HG03025 (cell line): Measurements from ENCODE around the gene EPAS1.

ENCODE experiments used
- ATAC-seq: cut with Tn5 transposase; IDR thresholded peaks from one replicate; pipeline ENCODE4 v1.9.1; 2021; ENCODE audit warnings: mild to moderate bottlenecking, moderate library complexity; ENCODE audit not compliant: unreplicated experiment, low FRiP score

The EPAS1 gene

DNA sequence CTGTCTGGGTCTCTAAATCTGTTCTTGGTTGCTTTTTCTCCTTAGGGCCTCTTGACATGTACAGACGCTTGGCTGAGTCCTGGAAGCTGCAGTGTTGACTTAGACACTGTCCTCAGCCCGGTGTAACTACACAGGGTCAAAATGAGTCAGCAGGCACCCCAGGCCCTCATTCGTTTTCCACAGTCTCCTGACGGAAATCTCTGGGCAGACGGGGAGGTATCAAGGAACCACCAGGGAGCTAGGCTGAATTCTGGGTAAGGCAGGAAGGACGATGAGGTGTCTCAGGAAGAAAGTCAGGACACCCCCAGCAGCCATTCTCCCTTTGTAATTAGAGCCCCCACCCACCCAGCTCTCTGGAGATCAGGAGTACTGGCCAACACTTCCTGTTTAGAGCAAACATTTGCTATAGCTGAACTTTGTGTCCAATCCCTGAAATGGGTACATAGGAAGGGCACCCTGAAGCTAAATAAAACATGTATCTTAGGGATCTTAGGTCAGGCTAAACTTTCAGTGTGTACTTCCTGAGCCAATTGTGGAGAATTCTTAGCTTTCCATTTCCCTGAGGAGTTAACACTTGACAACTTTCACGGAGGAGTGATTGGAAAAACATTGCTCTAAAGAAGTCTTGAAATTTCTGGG, 23.9 kb upstream of the EPAS1 start:
- ATAC-seq: no peak

- ATAC-seq: no peak
Observed at GRCh38 chr2:46273919-46274318, 23.3 kb upstream of the EPAS1 start.

- ATAC-seq: no peak
Observed at GRCh38 chr2:46274586-46274985, 22.6 kb upstream of the EPAS1 start.

GRCh38 chr2:46275995-46276394, 21.2 kb upstream of the EPAS1 start:
- no peak for ATAC-seq

DNA sequence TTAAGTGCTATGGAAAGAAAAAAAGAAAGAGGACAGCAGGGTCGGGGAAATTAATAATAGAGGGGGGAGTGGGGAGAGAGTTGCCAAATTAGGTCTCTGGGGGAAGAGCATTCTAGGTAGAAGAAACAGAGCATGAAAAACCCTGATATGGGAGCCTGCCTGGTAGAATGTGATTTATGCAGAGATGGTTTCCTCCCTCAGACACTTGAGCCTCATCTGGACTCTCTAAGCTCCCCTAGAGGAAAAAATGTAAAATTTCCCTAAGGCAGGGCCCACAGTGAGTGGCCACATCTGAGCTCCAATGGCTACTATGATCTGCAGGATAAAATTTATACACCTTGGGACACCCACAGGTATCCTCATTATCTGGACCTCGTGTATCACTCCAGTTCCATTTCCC, 20.6 kb upstream of the EPAS1 start:
- no peak for ATAC-seq

DNA sequence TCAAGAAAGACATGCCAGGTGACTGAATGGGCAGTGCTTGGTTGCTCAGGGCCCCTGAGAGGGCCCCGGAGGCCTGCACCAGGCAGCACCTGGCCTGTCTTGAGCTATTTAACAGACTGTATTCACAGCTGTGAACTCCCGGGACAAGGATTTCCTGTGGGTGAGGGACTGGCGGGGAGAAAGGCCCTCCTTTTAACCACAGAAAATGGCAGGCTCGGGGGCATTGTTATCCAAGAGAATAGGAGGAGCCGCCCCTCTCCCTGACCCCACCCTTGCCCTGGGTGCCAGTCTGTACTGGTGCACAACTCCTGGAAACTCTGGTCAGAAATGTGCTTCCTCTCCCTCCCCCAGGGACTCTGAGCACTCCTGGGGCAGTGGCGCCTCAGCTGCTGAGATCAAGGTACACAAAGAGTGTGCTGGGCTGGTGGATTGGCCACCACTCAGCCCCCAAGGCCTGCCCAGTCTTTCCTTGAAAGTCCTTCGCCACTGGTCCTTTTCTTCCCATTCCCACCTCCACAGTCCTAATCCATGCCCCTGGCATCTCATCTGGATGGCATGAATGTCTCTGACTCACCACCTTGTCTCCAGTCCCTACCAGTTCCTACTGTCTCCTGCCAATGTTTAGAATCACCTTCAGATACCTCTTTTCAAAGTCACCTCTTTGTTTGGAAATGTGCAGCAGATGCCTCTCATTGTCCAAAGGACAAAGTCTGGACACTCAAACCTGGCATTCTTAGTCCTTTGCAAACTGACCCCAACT, 19.6 kb upstream of the EPAS1 start:
- ATAC-seq: no peak

GRCh38 chr2:46278952-46279351, 18.3 kb upstream of the EPAS1 start:
- ATAC-seq: no peak

GRCh38 chr2:46281939-46282338, 15.3 kb upstream of the EPAS1 start:
- ATAC-seq: no peak

GRCh38 chr2:46283693-46284092, 13.5 kb upstream of the EPAS1 start:
- no peak for ATAC-seq

- no peak for ATAC-seq
Observed at GRCh38 chr2:46284260-46284659, 12.9 kb upstream of the EPAS1 start.

- ATAC-seq: no peak
Observed at GRCh38 chr2:46284796-46285195, 12.4 kb upstream of the EPAS1 start.

- no peak for ATAC-seq
Observed at GRCh38 chr2:46286715-46287114, 10.5 kb upstream of the EPAS1 start.

GRCh38 chr2:46290078-46290477, 7.1 kb upstream of the EPAS1 start:
- no peak for ATAC-seq

DNA sequence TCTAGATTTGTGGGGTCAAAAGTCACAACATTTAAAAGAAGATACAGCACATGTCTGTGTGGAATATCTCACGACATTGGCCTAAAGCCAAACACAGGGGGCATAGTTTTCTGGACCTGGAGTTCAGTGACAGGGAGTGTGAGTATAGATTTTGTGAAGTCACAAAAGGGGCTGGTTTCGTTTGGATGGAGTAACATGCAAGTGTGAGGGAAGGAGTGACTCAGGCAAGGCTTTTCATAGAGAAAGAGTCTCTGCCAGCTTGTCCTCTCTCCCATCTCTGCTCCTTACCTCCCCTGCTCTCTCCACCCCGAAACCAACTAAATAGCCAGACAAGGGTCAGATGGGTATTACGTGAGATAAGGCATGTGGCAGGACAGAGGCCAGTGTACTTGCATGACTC, 3.7 kb upstream of the EPAS1 start:
- ATAC-seq: no peak

DNA sequence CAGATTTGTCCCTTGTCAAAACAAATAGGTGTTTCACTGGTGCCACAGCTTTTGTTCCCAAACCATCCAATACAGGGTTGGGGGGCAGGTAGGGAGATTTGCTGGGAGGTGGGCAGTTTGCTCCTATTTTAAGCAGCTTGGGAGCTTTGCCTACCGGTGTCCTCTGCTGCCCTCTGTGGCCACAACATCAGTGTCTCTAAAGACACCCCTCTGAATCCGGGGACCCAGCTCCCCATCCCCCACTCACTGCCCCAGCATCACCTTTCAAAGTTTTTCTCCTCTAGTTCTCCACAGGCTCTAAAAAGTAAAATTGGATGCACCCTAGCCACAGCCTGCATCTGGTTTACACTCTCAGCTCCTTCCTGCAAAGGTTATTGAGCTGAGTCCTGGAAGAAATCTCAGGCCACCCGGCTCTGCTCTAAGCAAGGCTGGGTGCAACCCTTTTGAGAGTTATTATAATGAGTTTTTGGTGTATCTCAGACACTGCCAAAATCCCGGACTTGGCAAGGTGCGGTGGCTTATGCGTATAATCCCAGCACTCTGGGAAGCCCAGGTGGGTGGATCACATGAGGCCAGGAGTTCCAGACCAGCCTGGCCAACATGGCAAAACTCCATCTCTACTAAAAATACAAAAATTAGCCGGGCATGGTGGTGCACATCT, 2.9 kb upstream of the EPAS1 start:
- no peak for ATAC-seq

DNA sequence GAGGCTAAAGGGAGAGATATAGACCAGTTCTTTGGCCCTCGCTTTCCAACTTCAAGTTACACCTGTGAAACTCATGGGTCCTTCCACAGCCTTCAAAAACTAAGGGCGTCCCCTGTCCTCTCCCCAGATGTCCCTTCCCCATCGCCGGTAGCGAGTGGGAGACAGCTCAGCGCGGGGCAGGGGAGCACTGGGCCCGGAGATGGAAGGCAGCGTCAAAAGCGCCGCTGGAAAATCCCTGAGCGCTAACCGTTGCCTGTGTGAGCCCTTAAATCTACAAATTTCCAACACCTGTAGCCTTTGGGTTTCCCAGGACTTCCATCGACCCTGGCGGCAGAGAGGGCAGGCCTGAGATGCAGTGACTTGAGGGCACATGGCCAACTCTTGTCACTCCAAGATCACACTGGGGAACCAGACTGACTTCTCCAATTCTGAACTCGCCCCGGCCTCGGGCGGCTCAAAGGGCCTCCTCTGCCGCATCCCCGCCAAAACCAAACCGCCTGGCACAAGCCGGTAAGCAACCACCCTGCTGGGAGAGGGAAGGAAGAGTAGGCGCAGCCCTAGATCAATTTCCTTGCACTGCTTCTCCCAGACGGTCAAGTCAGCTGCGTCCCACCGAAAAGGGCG, 879 bp upstream of the EPAS1 start:
- no peak for ATAC-seq

- peak; percentile 30 for ATAC-seq
Observed at GRCh38 chr2:46297546-46298271, 502 bp downstream of the EPAS1 start.

DNA sequence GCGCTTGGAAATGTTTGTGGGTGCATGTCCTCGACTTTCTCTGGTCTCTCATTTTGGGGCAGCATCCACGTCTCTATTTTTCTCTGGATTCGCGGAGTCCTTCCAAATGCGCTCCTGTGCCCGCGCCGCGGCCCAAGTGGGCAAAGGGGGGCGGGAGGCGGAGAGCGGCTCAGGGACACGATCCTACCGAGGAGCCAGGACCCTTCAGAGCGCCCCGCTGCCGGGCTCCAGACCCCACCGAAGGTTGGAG, 990 bp downstream of the EPAS1 start:
- ATAC-seq: no peak

GRCh38 chr2:46298522-46299353, 1.5 kb downstream of the EPAS1 start:
- ATAC-seq: no peak
